Measurements from ENCODE around the gene SCGN. TPM values are rescaled to one million over a fixed set of nuclear protein-coding genes. Genes with fewer than 3 reads are reported as not detected.

Gene SCGN
- total and polyA plus RNA-seq, 2 of the 13 experiments (the other 11 are each of a cell fraction or from before 2014, with no cell fraction given) = 2.9 to 29.0 TPM

DNA sequence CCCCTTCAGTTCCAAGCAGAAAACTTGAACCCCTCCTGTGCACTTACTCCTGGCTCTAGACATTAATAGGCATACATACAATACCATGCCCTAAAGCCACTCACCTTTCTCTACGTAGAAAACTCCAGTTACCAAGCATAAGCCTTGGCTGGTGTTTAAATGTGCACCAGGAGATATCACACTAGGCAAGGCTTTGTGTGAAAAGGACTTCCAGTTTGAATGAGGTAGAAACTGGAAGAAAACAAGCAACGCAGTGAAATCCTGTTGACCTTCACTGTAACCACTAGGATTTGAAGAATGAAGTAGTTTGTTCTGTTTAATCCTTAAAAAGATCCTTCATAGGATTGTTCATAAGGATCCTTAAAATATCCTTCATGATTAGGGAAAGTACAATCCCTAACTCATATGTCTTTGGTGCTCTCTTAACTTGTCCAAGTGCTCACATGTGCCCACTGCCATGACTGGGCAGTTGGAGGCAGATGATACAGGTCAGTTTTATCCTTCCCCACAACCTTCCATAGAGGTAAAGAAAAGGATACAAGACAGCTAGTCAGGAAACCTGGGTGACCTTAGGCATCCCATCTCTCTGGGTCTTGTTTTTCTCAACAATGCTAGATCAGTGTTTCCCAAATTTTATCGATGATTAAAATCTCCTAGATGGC is 9.2 kb upstream of the SCGN start (continued):
- TF ChIP-seq, protein P1, sequence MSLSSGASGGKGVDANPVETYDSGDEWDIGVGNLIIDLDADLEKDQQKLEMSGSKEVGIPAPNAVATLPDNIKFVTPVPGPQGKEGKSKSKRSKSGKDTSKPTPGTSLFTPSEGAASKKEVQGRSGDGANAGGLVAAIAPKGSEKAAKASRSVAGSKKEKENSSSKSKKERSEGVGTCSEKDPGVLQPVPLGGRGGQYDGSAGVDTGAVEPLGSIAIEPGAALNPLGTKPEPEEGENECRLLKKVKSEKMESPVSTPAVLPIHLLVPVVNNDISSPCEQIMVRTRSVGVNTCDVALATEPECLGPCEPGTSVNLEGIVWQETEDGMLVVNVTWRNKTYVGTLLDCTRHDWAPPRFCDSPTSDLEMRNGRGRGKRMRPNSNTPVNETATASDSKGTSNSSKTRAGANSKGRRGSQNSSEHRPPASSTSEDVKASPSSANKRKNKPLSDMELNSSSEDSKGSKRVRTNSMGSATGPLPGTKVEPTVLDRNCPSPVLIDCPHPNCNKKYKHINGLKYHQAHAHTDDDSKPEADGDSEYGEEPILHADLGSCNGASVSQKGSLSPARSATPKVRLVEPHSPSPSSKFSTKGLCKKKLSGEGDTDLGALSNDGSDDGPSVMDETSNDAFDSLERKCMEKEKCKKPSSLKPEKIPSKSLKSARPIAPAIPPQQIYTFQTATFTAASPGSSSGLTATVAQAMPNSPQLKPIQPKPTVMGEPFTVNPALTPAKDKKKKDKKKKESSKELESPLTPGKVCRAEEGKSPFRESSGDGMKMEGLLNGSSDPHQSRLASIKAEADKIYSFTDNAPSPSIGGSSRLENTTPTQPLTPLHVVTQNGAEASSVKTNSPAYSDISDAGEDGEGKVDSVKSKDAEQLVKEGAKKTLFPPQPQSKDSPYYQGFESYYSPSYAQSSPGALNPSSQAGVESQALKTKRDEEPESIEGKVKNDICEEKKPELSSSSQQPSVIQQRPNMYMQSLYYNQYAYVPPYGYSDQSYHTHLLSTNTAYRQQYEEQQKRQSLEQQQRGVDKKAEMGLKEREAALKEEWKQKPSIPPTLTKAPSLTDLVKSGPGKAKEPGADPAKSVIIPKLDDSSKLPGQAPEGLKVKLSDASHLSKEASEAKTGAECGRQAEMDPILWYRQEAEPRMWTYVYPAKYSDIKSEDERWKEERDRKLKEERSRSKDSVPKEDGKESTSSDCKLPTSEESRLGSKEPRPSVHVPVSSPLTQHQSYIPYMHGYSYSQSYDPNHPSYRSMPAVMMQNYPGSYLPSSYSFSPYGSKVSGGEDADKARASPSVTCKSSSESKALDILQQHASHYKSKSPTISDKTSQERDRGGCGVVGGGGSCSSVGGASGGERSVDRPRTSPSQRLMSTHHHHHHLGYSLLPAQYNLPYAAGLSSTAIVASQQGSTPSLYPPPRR (CRISPR knock-in tag; IDR thresholded peaks at IDR 0.05; ENCODE audit: borderline replicate concordance) = 0 out of 2 replicates have a peak, but pooled peaks have one; percentile 1
- no peak for TF ChIP-seq ZBTB7B (CRISPR knock-in tag; IDR thresholded peaks at IDR 0.05)
- TF ChIP-seq CREB1 (IDR thresholded peaks at IDR 0.05) = no peak
- TF ChIP-seq CREB1 (CRISPR knock-in tag; IDR thresholded peaks at IDR 0.05) = 0 out of 2 replicates have a peak, but pooled peaks have one; percentile 41
- TF ChIP-seq, protein P2, sequence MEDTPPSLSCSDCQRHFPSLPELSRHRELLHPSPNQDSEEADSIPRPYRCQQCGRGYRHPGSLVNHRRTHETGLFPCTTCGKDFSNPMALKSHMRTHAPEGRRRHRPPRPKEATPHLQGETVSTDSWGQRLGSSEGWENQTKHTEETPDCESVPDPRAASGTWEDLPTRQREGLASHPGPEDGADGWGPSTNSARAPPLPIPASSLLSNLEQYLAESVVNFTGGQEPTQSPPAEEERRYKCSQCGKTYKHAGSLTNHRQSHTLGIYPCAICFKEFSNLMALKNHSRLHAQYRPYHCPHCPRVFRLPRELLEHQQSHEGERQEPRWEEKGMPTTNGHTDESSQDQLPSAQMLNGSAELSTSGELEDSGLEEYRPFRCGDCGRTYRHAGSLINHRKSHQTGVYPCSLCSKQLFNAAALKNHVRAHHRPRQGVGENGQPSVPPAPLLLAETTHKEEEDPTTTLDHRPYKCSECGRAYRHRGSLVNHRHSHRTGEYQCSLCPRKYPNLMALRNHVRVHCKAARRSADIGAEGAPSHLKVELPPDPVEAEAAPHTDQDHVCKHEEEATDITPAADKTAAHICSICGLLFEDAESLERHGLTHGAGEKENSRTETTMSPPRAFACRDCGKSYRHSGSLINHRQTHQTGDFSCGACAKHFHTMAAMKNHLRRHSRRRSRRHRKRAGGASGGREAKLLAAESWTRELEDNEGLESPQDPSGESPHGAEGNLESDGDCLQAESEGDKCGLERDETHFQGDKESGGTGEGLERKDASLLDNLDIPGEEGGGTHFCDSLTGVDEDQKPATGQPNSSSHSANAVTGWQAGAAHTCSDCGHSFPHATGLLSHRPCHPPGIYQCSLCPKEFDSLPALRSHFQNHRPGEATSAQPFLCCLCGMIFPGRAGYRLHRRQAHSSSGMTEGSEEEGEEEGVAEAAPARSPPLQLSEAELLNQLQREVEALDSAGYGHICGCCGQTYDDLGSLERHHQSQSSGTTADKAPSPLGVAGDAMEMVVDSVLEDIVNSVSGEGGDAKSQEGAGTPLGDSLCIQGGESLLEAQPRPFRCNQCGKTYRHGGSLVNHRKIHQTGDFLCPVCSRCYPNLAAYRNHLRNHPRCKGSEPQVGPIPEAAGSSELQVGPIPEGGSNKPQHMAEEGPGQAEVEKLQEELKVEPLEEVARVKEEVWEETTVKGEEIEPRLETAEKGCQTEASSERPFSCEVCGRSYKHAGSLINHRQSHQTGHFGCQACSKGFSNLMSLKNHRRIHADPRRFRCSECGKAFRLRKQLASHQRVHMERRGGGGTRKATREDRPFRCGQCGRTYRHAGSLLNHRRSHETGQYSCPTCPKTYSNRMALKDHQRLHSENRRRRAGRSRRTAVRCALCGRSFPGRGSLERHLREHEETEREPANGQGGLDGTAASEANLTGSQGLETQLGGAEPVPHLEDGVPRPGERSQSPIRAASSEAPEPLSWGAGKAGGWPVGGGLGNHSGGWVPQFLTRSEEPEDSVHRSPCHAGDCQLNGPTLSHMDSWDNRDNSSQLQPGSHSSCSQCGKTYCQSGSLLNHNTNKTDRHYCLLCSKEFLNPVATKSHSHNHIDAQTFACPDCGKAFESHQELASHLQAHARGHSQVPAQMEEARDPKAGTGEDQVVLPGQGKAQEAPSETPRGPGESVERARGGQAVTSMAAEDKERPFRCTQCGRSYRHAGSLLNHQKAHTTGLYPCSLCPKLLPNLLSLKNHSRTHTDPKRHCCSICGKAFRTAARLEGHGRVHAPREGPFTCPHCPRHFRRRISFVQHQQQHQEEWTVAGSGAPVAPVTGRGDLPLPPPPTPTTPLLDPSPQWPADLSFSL (CRISPR knock-in tag; IDR thresholded peaks at IDR 0.05) = 0 out of 2 replicates have a peak, but pooled peaks have one; percentile 44
- TF ChIP-seq CHD4 (IDR thresholded peaks at IDR 0.05; ENCODE audit: borderline replicate concordance, low read length) = peak; percentile 90; the same call in 1 of the 2 replicates
- TF ChIP-seq HES4 (CRISPR knock-in tag; IDR thresholded peaks at IDR 0.05; ENCODE audit: borderline replicate concordance) = no peak
- TF ChIP-seq MBD4 (IDR thresholded peaks at IDR 0.05; ENCODE audit: borderline replicate concordance, low read length) = 0 out of 2 replicates have a peak, but pooled peaks have one; percentile 6
- peak; percentile 3; the same call in 1 of the 2 replicates for TF ChIP-seq RBFOX2 (IDR thresholded peaks at IDR 0.05; ENCODE audit: low read depth, low read length)
- peak; percentile 70 for TF ChIP-seq EHMT2 (IDR thresholded peaks at IDR 0.05; ENCODE audit: borderline replicate concordance, low read depth, low read length)
- TF ChIP-seq ZFP36L1 (CRISPR knock-in tag; IDR thresholded peaks at IDR 0.05) = 0 out of 2 replicates have a peak, but pooled peaks have one; percentile 58
- TF ChIP-seq, protein P3, sequence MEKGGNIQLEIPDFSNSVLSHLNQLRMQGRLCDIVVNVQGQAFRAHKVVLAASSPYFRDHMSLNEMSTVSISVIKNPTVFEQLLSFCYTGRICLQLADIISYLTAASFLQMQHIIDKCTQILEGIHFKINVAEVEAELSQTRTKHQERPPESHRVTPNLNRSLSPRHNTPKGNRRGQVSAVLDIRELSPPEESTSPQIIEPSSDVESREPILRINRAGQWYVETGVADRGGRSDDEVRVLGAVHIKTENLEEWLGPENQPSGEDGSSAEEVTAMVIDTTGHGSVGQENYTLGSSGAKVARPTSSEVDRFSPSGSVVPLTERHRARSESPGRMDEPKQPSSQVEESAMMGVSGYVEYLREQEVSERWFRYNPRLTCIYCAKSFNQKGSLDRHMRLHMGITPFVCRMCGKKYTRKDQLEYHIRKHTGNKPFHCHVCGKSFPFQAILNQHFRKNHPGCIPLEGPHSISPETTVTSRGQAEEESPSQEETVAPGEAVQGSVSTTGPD (CRISPR knock-in tag; IDR thresholded peaks at IDR 0.05) = no peak
- TF ChIP-seq RARG (CRISPR knock-in tag; IDR thresholded peaks at IDR 0.05; ENCODE audit: low read depth) = no peak
- no peak for TF ChIP-seq ZNF615 (CRISPR knock-in tag; IDR thresholded peaks at IDR 0.05; ENCODE audit: borderline replicate concordance)
- peak; percentile 66; the same call in 1 of the 2 replicates for TF ChIP-seq RCOR2 (CRISPR knock-in tag; IDR thresholded peaks at IDR 0.05)
- TF ChIP-seq SOX5 (CRISPR knock-in tag; IDR thresholded peaks at IDR 0.05; ENCODE audit: borderline replicate concordance) = no peak
- TF ChIP-seq SCMH1 (CRISPR knock-in tag; IDR thresholded peaks at IDR 0.05; ENCODE audit: borderline replicate concordance) = no peak
